Measurements from ENCODE around the gene TCF7.

Gene TCF7

GRCh38 chr5:134131578-134132350, 17.3 kb downstream of the TCF7 start:
- no peak for DNase-seq

- DNase-seq = no peak
Measured at GRCh38 chr5:134132372-134133187, 18.1 kb downstream of the TCF7 start.

DNA sequence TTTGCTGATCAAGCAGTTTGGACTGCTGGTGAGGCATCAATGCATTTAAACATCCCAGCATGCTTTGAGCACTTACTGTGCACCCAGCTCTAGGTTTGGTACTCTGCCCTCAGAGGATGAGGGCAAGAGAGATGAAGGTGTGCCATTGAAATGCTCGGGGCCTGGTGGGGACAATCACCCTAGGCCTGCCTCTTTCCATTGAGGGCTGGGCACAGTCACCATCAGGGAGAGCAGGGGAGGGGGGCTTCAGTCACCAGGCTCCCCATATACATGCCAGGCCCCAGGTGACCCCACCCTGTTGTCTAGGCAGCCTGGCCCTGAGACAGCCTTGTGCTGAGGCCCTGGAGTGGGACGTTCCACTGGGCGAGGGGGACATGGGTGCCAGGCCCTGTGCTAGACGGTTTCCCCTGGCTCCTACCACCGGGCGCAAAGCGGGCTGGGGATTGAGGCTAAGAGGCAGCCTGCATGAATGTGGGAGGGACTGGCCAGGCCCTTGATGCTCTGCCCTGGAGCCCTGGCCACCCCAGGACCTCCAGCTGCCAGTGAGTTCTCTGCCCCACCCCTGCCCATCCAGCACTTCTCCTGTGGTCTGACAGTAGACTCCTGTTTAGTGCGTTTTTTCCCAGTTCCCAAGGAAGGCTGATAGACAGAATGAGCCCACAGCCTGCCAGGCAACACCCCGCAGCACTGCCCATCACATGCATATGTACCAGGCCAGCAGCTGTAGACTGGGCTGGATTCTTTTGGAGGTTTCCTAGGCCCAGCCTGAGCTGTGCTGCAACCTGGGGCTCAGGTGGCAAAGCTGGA, 18.9 kb downstream of the TCF7 start:
- no peak for DNase-seq

- DNase-seq = no peak
Measured at GRCh38 chr5:134133995-134134541, 19.6 kb downstream of the TCF7 start.

- DNase-seq = no peak
Measured at GRCh38 chr5:134135091-134135655, 20.7 kb downstream of the TCF7 start.

DNA sequence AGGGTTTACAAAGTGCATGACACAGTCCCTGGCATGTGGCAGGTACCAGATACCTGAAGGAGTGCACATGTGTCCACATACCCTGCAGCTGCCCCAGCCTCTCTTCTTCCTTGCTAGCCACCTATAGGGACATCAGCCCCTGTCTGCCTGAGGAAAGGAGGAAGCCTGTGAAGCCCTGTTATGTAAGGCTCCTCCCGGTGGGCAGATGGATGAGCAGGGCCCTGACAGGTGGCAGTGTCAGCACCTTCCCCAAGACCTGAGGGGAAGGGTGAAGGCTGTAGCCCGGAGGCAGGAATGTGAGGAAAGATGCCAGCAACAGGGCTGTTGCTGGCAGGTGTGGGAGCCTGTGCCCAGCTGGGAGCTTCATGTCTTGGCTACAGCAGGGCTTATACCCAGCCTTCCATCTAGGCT, 21.7 kb downstream of the TCF7 start:
- DNase-seq = no peak

GRCh38 chr5:134136771-134137170, 22.3 kb downstream of the TCF7 start:
- DNase-seq = no peak

DNA sequence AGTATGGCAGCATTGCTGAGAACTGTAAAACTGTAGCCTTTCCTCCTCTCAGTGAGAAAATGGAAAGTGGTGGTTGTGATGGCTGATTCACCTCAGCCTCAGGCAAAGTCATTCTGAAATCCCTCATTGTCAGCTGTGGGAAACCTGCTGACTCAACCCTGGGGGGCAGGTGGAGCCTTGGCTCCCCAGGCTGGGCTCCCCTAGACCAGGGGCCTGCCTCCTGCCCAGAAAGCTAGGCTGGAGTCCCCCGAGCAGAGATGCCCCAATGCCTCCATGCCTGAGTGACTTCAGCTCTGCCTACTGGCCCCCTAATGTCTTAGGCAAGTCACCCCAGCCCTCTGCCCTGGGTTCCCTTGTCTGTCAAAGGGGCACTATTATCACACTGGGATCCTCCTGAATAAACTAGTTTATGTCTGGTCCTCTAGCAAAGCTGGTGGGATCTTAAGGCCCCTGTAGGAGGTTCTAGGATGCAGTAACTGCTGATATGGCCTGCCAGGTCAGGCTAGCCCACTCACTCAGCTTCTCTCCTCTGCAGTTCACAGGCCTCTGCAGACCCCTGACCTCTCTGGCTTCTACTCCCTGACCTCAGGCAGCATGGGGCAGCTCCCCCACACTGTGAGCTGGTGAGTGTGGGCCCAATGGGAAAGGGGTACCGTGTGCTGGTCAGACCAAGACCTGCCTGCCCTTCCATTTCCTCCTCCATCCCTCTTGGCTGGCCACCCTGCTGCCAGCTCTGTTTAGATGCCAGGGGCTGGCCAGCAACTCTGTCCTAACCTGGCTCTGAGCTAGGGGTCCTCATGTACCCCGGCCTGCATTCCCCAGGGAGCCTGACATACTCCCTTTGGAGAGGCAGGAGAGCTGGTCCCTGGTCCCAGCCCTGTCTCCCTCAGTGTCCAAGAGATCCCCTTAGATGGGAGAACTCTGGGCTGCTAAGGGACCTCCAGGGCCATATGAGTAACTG, 24.2 kb downstream of the TCF7 start:
- DNase-seq = no peak

DNA sequence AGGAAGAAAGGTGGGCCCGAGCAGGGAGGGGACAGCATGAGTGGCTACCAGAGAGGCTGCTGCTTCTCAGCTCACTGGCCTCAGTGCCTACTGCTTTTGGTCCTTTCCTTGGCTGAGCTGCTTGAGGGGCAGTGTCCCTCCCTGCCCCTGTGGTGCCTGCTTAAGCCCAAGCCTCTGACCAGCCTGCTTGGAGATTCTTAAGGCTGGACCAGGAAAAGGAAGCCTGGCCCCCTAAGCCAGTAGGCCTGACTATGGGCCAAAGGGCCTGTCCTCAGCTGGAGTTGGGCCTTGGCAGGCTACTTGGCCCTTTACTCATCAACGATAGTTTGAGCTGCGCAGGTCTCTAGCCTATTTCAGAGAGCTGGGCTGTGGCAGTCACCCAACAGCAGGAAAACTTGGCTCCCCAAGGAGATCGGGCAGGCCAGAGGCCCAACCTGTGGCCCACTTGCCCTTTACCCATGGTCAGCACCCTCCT, 24.9 kb downstream of the TCF7 start:
- DNase-seq = no peak

DNA sequence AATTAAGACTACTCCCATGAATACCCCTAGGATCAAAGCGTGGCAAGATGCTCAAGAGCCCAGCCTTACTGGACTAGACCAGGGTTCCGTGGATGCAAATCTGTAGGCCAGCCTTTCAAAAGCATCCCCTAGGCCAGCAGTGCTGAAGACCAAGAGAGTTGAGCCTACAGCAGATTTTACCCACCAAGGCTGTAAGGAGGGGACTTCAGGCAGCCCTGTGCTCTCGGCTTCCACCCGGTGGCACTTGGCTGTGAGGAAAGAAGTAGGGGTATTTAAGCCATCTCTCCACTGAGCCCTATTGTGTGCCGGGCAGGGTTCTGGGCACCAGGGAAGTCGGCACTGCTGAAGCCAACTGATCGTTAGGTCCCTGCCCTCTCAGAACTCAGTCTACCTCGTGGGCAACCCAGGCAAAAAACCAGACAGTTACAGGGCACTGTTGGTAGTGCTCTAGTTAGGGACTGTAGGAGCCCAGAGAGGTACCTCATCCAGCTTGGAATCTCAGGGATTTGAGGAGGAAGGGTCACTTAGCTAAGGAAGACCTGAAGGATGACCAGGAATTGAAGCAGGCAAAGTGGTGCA, 25.5 kb downstream of the TCF7 start:
- no peak for DNase-seq

DNA sequence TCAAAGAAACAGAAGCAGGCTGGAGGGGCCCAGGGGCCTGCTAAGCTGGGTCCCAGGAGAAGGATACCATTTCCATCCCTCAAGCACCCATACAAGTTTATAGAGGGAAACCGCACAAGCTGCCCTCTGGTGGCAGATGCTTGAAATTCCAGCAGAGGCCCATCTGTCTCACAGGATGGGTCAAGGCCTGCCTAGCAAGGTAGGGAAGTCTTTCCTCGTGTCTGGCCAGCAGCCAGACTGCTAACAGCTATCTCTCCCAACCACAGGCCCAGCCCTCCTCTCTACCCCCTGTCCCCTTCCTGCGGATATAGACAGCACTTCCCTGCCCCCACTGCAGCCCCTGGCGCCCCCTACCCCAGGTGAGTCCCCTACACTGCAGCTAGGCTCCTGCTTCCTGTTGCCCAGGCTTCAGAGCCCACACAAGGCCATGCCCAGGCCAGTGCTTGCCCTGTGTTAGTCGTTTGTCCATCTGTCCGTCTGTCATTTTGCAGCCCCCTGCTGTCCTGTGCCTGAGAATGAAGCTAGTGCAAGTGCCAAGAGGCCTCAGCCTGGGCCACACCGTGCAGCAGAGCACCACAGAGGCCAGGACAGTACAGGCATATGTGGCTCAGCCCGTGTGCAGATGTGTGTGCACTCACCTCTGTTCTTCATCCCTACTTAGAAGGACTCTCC, 26.2 kb downstream of the TCF7 start:
- peak; percentile 36 for DNase-seq

DNA sequence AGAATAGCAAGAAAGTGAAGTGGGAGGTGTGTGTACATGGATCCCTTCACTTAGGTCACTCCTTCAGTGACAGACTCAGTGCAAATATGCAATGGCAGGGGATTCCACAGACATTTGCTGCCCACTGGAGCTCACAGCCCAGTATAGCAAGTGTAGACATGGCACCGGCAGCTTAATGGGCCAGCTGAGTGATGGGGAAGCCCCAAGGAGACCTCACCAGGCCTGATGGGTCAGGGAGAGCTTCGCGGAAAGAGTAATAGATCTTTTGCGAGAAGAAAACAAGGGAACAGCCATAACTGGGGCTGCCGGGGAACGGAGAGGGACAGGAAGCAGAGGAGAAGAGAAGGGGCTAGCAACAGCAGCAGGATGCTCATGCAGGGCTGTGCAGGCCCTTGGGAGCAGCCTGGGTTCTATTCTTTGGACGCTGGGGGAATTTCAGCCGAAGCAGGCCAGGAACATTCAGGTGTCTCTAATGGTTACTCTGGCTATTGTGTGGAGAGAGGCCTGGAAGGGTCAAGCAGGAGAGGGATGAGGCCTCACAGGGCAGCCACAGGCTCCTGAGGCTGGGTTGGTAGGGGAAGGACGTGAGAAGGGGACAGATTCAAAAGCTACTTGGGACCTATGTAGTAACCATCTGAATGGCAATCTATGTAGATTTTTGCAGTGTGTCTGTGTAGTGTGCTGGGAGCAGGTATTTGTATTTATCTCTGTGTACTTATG, 27.0 kb downstream of the TCF7 start:
- DNase-seq = no peak

- DNase-seq = no peak
Measured at GRCh38 chr5:134142052-134142451, 27.6 kb downstream of the TCF7 start.

- DNase-seq = no peak
Measured at GRCh38 chr5:134142806-134143205, 28.3 kb downstream of the TCF7 start.

DNA sequence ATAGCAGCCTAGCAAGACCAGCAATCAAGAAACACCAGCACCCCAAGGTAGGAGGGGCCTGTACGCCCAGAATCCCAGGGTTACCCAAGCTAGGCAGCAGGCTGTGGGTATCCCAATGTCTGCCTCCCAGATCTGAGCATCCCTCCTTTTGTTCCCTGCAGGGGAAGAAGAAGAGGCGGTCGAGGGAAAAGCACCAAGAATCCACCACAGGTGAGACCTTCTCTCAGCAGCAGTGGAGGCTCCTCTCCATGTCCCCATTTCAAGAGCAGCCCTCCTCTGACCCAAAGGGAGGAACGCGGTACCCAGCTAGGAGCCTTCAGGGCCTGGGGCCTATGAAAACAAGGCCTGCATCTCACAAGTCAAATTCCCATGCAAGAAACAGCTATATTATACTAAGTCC, 28.9 kb downstream of the TCF7 start:
- DNase-seq = no peak

DNA sequence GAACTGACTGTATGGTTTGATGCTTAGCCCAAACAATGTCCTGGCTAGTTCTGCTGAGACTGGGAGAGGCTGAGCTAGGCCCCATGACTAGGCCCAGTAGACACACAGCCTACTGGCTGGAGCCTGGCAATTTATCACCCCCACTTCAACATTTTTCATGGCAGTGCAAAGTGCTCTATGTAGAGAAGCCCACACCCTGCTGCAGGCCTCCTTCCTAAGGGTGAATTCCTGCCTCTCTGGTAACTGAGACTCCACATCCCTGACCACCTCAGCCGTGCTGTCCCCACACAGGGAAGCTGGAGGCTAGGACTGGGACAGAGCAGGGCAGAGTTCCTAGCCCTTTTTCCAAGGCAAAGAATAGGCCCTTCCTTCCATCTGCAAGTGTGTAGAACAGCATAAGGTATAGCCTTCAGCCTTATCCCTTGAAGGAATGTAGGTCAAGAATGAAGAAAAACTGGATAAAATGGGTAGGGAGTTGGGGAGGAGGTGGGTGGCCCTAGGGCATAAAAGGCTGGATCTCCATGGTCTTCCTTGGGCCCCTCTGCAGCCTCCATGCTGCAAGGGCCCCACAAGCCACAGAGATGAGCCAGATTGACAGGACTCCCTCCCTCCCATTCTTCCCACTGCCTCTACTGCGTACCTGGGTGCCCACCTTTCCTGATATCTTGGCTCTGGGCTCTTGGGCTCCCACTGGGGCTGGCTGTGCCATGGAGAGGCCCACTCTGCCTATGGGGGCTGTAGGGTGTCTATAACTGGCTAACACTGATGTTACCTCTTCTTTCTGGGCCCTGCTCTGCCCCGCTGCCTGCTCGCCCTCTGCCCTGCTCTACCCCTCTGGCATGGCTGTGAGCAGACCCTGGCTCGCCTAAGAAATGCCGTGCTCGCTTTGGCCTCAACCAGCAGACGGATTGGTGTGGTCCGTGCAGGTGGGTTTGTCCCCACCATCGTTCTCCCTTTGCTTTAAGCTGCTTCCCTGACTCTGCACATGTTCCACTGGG, 29.8 kb downstream of the TCF7 start:
- DNase-seq = no peak

GRCh38 chr5:134145041-134145757, 30.7 kb downstream of the TCF7 start:
- DNase-seq = no peak
